HL-60 (cell line): Measurements from ENCODE around the gene RGL1.

Experiments
- DNase-seq, 2 experiments: peaks; one replicate each; pipeline ENCODE4 v3.0.0-alpha.2; 2010 to 2020; ENCODE audit warnings: low read depth in 1 of 2, low spot score in 1 of 2
- H3K27ac ChIP-seq: fragments of 250-450 bp; sonication (Bioruptor Pico); replicated peaks from 2 replicates; pipeline ENCODE4 v1.5.1; 2020; ENCODE audit warnings: mild to moderate bottlenecking, moderate library complexity
- H3K27me3 ChIP-seq: fragments of 250-450 bp; sonication (Bioruptor Pico); 2 replicates; pipeline ENCODE4 v1.5.1; 2021; ENCODE audit warnings: mild to moderate bottlenecking, moderate library complexity; ENCODE audit not compliant: insufficient read depth, poor library complexity, severe bottlenecking
- H3K4me3 ChIP-seq: replicated peaks from 2 replicates; pipeline ENCODE4 v1.5.1; 2011; ENCODE audit warnings: mild to moderate bottlenecking, control low read depth, low read length; ENCODE audit not compliant: insufficient read depth
- GABPA ChIP-seq: IDR thresholded peaks from 2 replicates; pipeline ENCODE4 v1.6.1; 2012; ENCODE audit warnings: low read depth
- POLR2AphosphoS5 ChIP-seq: IDR thresholded peaks from 2 replicates; pipeline ENCODE4 v1.6.1; 2012; ENCODE audit warnings: low read depth
- SPI1 ChIP-seq: IDR thresholded peaks from 2 replicates; pipeline ENCODE4 v1.6.1; 2012; ENCODE audit warnings: low read depth, mild to moderate bottlenecking, borderline replicate concordance
- TF ChIP-seq, protein P1 (sequence below): IDR thresholded peaks from 2 replicates; pipeline ENCODE4 v1.6.1; 2012; ENCODE audit warnings: low read depth; ENCODE audit not compliant: insufficient replicate concordance
- TF ChIP-seq, protein P2 (sequence below): IDR thresholded peaks from one replicate; pipeline ENCODE4 v1.5.1; 2011; ENCODE audit warnings: low read length, control low read depth, inconsistent platforms; ENCODE audit not compliant: insufficient read depth

RGL1 gene

DNA sequence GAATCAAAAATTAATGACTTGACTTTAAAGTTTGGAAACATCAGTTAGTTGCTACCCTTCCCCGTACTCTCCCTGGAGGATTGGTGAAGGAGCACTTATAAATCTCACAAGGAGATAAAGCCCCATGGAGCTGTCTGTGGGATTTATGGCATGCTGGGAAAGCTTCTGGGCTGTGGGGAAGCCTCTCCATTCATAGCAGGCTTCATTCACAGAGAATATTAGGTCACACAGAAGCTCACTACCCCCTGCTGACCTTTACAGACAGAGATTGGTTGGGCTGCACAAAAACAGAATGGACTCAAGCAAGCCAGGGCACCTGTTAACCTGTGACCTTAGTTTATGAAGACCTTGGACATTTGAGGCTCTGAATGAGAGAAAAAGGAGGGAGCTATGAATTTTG lies 32.1 kb downstream of the RGL1 start:
- H3K4me3 ChIP-seq = no peak overlapping the region
- no peak overlapping the region for H3K27ac ChIP-seq
- no peak for TF ChIP-seq GABPA
- TF ChIP-seq, protein P1, sequence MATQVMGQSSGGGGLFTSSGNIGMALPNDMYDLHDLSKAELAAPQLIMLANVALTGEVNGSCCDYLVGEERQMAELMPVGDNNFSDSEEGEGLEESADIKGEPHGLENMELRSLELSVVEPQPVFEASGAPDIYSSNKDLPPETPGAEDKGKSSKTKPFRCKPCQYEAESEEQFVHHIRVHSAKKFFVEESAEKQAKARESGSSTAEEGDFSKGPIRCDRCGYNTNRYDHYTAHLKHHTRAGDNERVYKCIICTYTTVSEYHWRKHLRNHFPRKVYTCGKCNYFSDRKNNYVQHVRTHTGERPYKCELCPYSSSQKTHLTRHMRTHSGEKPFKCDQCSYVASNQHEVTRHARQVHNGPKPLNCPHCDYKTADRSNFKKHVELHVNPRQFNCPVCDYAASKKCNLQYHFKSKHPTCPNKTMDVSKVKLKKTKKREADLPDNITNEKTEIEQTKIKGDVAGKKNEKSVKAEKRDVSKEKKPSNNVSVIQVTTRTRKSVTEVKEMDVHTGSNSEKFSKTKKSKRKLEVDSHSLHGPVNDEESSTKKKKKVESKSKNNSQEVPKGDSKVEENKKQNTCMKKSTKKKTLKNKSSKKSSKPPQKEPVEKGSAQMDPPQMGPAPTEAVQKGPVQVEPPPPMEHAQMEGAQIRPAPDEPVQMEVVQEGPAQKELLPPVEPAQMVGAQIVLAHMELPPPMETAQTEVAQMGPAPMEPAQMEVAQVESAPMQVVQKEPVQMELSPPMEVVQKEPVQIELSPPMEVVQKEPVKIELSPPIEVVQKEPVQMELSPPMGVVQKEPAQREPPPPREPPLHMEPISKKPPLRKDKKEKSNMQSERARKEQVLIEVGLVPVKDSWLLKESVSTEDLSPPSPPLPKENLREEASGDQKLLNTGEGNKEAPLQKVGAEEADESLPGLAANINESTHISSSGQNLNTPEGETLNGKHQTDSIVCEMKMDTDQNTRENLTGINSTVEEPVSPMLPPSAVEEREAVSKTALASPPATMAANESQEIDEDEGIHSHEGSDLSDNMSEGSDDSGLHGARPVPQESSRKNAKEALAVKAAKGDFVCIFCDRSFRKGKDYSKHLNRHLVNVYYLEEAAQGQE = no peak
- TF ChIP-seq SPI1 = no peak
- no peak for TF ChIP-seq POLR2AphosphoS5
- TF ChIP-seq, protein P2, sequence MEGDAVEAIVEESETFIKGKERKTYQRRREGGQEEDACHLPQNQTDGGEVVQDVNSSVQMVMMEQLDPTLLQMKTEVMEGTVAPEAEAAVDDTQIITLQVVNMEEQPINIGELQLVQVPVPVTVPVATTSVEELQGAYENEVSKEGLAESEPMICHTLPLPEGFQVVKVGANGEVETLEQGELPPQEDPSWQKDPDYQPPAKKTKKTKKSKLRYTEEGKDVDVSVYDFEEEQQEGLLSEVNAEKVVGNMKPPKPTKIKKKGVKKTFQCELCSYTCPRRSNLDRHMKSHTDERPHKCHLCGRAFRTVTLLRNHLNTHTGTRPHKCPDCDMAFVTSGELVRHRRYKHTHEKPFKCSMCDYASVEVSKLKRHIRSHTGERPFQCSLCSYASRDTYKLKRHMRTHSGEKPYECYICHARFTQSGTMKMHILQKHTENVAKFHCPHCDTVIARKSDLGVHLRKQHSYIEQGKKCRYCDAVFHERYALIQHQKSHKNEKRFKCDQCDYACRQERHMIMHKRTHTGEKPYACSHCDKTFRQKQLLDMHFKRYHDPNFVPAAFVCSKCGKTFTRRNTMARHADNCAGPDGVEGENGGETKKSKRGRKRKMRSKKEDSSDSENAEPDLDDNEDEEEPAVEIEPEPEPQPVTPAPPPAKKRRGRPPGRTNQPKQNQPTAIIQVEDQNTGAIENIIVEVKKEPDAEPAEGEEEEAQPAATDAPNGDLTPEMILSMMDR = no peak
- DNase-seq = no peak
- no peaks in the 10 kb centered on the region for H3K27me3 ChIP-seq

DNA sequence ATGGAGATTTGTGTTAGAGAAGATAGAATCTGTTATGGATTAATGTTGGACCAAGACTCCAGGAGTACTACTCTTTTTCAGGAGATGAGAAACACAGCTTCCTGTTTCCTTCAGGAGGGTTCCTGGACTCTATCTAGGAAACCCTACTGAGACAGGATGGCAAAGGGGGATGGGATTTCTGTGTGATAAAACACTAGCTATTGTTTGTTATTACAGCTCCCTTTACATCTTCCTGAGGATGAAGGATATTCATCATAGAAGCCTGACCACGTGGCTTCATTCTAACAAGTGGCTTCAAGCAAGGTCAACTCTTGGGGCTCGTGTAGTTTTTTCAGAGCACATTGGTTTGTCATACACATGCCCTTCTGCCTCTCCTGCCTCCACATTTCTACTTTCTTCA lies 33.3 kb downstream of the RGL1 start:
- Histone ChIP-seq H3K27me3 (no peaks in the 10 kb centered on the region), H3K27ac (no peak overlapping the region), H3K4me3 (no peak overlapping the region)
- TF ChIP-seq GABPA = no peak
- TF ChIP-seq, protein P2 = no peak
- TF ChIP-seq POLR2AphosphoS5 = no peak
- TF ChIP-seq SPI1 = no peak
- TF ChIP-seq, protein P1 = no peak
- no peak for DNase-seq

DNA sequence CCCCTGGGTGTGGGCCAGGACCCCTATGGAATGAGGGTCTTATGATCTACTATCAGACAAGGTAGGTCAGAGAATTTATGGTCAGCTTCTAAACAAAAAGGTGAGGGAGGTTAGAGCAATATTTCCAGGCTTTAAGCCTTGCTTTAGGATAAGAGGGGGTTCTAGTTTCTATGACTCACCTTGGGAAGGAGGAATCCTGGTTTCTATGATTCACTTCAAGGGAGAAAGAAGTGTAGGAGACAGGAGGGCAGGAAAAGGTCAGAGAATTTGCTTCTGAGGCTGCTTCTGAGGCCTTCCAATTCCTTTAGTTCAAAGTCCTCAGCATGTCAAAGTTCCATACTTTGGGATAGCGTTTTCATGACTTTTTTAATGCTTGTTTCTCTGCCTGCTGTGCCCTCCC lies 35.2 kb downstream of the RGL1 start:
- no peaks in the 10 kb centered on the region for H3K27me3 ChIP-seq
- no peak for DNase-seq
- TF ChIP-seq, protein P2 = no peak
- TF ChIP-seq POLR2AphosphoS5 = no peak
- no peak for TF ChIP-seq SPI1
- no peak for TF ChIP-seq GABPA
- TF ChIP-seq, protein P1 = no peak
- H3K27ac ChIP-seq = no peak overlapping the region
- H3K4me3 ChIP-seq = no peak overlapping the region
